SK-N-MC (cell line): Measurements from ENCODE around the gene CRYGA.

ENCODE experiments used
- EZH2 ChIP-seq: fragments of 200-600 bp; sonication (generic); IDR thresholded peaks from one replicate; pipeline ENCODE4 v1.6.1; 2017; ENCODE audit warnings: antibody characterized with exemption
- POLR2AphosphoS5 ChIP-seq: IDR thresholded peaks from 2 replicates; pipeline ENCODE4 v1.6.1; 2012; ENCODE audit warnings: mild to moderate bottlenecking, low read depth, low read length, borderline replicate concordance

GRCh38 chr2:208174144-208174543, 10.8 kb upstream of the CRYGA start:
- no peak for TF ChIP-seq EZH2
- no peak for TF ChIP-seq POLR2AphosphoS5
